GM18873 (cell line): Measurements from ENCODE around the gene CDKAL1.
"Not testable (repeated sequence)": the region's sequence is repeated elsewhere in the genome, so short reads cannot be mapped to it uniquely, and the experiment has no call there.

Source experiments
- ATAC-seq: cut with Tn5 transposase; IDR thresholded peaks from one replicate; pipeline ENCODE4 v1.9.1; 2021; ENCODE audit warnings: mild to moderate bottlenecking, moderate library complexity, moderate number of reproducible peaks; ENCODE audit not compliant: unreplicated experiment, low FRiP score

The CDKAL1 gene

DNA sequence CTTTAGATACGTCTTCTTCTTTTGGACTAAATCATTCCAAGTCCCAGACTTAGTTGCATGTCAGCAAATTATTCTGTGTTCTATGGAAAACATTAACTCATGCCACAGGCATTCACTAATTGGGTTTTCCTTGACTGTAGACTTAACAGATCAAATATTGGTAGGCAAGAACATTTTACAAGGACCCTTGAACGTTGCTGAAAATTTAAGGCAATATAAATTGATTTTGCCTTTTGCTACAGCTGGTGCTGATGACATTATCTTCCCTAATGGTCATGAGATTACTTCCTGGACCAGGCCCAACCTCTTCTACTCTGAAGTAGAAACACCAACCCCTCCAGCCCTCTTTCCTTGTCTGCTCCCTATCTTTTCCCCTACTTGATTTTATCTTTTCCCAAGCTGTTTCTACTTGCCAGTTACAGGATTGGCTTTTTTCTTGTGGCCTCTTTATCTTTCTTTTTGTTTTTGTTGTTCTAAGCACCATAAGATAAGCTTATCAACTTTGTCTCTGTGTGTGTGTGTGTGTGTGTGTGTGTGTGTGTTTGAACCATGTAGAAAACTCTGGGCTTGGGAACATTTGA lies 545.3 kb downstream of the CDKAL1 start:
- no peak for ATAC-seq

DNA sequence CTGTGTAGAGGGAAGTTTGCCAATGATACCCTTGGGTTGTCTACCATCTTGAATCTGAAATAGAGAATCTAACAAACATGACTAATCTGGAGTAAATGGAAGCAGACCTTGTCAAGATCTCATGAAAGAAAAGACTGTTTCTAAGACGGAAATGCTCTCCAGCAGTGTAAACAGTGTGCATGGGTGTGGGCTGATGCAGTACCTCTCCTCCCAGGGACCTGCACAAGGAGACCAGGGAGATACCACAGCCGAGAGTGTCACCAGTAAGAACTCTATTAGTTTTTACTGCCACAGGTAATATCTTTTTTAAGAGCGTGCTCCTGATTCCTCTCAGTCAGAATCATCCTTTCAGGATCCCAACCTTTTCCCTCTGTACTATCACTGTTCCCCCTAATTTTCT lies 546.0 kb downstream of the CDKAL1 start:
- no peak for ATAC-seq

DNA sequence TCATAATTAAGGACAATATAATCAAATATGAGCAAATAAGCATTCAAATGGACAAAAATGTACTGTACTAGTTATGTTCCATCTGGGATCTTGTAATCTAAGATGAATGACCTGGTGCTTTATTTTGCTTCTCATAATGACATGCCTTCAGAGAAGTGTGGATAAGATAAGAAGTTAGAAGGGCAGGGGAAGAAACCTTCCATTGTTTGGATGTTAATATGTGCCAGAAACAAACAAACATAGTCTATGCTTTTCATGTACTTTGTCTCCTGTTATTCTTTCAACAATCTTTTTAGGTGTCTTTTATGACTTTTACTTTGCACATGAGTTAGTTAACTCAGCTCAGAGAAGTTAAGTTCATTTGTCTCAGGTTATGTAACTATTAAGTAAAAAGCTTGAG lies 547.8 kb downstream of the CDKAL1 start:
- ATAC-seq, result no peak

DNA sequence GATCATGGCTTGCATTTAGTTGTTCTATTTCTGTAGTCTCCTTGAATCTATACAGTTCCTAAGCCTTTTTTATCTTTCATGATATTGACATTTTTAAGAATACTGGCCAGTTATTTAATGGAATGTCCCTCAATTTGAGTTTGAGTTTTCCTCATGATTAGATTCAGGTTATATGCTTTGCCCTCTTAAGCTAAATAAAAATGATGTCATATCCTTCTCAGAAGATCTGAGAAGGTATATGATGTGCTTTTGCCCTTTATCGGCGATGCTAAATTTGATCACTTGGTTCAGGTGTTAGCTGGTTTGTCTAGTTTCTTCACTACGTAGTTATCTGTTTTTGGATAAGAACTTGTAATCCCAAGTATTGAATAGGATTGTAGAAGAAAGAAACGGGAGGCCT lies 549.5 kb downstream of the CDKAL1 start:
- no peak for ATAC-seq

DNA sequence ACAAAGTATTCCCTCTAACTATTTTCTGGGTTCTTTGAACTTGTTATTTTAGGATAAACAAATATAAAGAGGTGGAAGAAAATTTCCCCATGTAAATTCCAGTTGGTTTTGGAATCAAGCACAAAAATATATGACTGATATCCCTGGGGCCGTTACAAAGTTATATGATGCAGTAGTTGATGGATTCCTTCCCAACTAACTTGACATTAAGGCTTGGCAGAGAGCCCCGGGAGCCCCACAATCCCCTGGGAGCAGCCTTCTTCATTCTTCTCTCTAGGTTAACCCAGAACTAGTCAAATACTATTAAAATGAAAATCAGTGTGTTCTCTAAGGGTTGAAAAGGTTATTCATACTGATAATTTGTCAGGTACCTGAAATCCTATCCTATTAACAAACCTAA lies 550.4 kb downstream of the CDKAL1 start:
- ATAC-seq, result no peak

DNA sequence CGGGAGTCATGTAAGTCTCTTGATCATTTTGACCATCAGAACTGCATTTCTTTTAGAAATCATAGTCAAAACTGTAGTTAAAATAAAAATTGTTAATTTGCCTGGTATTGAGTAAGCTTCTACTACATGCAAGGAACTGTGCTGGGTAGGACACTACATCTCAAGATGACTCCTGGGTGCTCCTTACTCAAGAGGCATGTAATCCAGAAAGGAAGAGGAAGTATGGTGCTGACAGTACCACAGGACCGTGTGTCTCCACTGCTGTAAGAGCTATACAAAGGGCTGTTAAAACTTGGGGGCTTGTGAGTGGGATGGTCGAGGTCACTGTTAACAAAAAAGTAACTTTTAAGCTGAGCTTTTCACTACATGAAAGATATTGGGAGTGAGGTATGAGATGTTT lies 551.0 kb downstream of the CDKAL1 start:
- no peak for ATAC-seq

DNA sequence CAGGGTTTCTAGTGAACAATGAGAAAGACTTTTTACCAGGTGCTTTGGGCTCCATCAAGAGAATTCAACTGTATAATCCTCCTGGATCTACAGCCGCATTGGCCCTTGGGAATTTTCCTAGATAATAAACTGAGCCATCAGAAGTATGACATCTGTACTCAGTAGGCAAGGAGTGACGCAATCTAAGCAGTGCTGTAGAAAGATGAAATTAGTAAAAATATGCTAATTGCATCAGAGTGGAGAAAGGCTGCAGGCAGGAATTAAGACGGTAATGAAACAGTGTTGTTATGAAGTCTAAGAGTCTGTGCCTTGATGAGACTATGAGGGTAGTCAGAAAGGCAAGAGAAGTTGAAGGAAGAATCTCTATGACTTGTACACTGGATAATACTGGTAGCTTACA lies 551.4 kb downstream of the CDKAL1 start:
- ATAC-seq, result no peak

DNA sequence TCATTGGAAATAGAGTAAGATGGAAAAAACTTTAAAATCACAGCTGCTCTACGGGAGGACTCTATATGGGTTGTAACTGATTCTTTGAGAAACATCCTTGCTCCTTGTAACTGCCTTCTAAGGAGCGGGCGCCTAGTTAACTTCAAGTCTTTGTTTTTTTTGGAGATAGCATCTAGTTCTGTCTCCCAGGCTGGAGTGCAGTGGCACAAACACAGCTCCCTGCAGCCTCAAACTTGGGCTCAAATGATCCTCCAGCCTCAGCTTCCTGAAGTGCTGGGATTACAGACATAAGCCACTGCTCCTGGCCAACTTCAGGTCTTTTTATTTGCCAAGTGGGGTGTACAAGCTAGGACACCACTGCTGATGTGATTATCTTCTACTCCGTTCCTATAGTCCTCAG lies 552.9 kb downstream of the CDKAL1 start:
- no peak for ATAC-seq

DNA sequence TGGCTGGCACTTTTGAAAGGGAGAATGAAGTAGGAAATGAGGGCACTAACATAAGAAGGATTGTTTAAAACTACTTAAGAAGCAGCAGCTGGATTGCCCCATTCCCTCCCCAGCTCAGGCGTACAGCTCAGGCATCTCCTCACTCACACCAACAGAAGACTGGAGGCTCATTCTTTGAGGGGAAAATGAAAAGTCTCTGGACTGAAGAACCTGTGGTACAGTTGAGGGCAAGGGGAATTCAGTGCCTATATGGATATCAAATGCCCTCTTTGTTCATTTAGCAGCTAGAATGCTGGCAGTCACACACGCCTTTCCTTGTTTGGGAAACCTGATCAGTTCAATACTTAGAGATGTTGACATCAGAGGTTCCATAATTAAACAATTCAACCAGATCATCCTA lies 557.2 kb downstream of the CDKAL1 start:
- no peak for ATAC-seq

DNA sequence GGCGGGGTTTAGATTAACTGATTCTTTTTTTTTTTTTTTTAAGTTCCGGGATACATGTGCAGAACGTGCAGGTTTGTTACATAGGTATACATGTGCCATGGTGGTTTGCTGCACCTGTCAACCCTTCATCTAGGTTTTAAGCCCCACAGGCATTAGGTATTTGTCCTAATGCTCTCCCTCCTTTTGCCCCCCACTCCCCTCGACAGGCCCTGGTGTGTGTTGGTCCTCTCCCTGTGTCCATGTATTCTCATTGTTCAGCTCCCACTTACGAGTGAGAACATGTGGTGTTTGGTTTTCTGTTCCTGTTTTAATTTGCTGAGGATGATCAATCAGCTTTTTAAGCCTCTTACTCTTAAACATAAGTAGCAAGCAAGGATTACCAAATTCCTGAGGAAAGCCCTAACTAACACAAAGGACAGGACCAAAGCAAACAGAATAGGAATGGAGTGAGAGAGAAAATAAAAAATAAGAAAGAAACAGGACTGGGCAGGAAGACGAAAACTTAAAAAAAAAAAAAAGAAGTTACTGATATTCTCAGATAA lies 558.0 kb downstream of the CDKAL1 start:
- not testable (repeated sequence) for ATAC-seq

DNA sequence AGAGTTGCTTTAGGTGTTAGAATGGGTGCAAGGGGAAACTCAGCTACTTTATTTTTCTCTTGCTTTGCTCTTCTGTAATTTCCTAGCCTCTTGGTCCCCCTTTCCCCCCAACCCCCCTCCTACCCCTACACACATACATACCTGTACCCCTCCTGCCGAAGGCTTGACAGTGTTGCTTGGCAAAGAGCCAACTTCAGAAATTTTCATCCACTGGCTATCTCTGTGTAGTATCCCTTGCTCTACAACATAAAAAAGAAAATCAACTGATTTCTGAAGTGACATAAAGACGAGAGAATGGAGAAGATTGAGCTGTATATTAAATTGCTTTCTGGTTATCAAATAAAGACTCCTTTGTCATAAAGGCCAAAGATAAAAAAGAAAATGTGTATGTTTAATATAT lies 561.2 kb downstream of the CDKAL1 start:
- ATAC-seq, result no peak

DNA sequence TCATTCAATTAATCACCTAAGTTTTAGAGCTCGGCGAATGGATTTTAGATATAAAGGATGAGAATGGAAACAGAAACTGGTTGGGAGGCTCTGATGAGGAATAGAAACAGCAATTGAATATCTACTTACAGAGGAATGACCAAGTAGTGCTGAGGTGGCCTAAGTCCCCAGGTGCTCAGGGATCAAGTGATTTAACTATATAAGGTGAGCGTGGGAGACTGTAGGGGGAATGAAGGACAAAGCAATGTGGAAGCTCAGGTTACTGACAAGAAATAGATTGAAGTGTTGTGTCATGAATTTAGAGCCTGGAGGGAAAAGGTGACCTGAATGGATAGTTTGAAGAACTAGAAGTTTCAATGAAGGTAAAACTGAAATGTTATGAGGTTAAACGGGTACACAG lies 563.9 kb downstream of the CDKAL1 start:
- no peak for ATAC-seq

DNA sequence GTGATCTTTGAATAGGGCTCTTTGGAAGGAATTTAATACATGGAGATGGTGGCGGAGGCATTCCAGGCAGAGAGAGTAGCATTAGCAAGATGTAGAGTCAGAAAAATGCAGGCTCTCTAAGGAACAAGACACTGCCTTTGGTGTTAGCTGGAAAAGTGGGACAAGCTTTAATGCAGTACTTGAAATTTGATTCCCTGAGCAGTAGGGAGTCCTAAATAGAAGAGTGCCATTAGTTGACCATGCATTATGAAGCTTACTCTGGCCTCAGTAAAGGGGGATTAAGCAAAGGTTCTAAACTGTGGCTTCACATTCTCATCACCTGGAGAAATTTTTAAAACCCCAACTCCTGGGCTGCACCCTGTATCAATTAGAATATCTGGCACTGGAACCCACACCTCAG lies 564.5 kb downstream of the CDKAL1 start:
- ATAC-seq, result no peak

DNA sequence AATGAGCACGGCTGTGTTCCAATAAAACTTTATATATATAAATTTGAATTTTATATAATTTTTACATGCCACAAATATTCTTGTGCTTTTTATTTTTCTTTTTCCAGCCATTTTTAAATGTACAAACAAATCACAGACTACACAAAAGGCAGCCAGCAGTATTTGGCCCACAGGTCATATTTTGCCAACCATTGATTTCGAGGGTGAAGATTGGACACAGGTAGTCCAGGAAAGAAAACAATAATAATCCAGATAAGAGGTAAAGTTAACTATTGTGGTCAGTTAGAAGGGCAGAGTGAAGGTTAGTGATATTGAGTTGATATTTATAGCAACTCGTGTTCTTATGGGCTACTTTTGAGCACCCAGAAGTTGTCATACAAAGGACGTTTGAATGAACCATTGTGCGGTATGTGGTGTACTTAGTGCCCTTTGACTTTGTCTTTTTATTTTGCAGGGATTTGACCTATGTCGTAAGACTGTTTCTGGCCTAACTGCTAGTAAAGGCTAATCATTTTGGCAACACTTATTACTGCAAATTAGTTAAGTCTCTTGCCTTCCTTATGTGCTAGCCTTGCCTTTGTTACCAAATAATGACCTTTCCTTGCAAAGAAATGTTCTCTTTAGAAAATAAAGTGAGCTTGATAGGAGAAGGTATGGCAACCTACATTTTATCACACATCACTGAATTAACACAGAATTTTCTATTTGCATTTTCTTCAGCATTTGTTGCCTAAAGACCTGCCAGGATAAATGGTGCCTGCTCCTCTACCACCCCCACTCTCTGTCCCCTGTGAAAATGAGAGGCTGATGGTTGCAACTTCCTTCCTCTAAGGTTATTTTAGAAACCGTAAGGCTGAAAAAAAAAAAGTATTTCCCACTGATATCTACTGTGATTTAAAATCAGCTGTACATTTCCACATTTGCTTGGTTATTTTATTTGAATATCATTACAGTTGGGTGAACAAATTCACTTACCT lies 565.4 kb downstream of the CDKAL1 start:
- no peak for ATAC-seq

DNA sequence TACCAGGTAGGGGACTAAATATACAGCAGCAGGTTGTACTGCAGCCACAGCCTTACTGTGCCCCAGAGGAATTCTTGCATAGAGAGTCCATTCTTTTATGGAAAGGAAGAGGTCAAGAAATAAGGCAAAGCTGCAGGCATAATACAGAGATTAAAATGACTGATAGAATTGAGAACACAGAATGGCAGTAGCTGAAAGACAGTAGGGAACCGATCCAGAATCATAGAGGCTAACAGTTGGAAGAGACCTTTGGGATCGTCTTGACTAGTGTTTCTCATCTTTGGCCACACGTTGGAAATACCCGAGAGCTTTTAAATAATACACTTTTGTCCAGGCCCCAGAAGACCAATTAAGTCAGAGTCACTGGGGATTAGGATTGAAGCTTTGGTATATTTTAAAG lies 566.7 kb downstream of the CDKAL1 start:
- ATAC-seq, result no peak

DNA sequence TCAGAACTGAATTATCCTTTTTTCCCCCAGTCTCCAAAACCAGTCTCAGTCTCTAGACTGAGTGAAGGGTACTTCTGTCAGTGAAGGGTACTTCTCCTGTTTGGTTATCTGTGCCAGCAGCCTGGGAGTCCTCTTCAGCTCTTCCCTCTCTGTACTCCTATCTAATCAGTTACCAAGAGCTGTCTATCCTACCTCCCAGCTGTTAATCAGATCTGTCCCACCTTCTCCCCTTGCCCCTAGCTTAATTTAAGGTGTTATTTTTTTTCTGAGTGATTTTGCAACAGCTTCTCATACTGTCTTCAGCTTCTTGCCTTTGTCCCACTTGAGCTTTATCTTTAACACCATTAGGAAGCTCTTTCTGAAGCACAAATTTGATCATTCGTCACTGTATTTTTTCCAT lies 567.4 kb downstream of the CDKAL1 start:
- ATAC-seq, result no peak

DNA sequence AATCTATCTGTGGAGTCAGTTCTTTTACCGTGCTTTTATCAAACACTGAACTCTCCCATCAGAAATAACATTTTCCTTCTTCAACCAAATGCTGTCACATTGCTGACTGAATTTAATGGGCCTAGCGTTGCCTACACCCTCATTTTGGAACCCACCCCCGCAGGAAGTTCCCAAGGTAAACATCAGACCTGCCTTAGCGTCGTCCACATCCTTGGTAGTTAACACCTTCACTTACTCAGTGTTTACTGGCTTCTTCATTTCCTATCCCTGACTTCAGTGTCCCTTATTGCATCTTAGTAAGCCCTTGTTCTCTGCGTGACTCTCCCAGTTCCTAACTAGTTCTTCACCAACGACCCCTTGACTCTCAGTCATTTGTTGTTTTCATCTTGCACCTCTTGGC lies 567.9 kb downstream of the CDKAL1 start:
- ATAC-seq, result no peak

DNA sequence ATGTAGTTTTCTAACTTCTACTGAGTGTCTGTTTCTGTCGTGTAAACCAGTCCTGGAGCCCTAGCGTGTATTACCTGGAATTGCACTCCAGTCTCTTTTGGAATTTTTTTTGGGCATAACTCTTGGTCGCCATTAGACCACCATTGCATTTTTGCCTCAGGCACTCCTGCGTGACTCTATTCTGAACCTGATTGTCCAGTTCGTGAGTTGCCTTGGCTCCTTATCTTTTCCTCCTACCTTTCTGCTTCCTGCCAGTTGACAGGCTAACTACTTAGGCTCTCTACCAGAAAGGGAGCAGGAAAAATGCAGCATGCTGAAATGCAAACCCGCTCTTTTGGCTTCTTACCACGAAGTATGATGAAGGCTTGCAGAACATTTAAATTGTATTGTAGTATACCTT lies 568.4 kb downstream of the CDKAL1 start:
- ATAC-seq, result no peak

DNA sequence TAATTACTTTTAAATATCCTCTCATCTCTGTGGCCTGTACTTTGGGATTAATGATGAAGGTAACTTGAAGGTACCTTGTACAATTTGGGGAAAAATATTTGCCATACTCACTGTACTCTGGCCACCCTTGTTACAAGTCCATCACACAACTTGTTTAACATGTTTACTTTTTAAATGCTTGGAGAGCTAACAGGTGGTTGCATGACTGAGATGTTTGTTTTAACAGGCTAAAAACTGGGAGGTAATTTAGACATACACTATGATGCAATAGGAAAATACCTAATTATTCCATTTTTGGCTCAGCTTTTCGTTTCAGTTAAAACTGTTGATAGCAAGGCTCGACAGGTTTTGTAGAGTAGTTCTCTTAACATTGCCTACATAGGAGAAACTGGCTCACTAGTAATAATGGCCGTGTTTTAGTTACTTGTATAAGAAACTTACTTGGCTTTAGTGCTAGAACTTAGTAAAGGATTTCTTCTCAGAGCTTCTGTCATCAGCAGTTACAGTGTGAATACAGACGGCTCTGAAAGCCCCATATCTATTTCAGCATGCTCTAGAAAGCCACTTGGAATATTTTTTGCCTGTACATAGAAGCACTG lies 569.5 kb downstream of the CDKAL1 start:
- ATAC-seq, result no peak

DNA sequence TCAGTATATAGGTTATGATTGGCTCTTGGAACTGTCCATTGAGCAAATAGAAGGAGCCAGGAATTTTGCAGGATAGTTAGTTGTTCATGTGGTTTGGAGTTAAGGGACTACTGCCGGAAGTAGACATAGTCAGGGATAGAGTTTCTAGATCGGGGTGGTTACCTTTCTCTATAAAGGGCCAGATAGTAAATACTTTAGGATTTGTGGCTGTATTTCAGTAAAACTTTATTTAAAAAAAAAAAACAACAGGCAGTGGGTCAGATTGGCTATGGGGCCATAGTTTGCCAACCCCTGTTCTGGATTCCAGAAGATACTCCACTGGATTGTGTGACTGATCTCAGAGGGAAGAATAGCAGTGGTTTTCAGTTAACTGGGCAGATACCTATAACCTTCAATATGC lies 570.0 kb downstream of the CDKAL1 start:
- no peak for ATAC-seq

DNA sequence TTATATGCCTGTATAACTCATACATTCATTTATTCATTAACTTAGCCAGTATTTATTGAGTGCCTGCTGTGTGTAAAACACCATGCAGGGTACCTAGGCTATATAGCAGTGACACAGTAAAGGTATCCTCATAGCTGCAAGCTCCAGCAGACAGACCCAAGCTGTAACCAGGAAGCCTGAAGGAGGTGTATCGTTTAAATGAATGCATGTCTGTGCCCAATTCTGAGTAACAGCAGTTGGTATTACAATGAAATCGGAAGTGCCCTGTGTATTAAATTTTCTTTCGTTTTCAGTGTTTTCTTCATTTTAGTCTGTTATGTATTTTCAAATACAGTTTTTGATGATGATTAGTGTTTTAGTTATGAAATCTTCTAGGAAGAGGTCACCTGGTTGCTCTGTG lies 573.5 kb downstream of the CDKAL1 start:
- ATAC-seq, result no peak
